SK-N-SH treated with all-trans-retinoic acid at 6 μM for 48 hours (cell line): ENCODE results near the gene PRSS21.

Experiments
- ATAC-seq: fragments of 200-7000 bp; cut with Tn5 transposase; 3 replicates; pipeline ENCODE4 v1.9.1; 2020; ENCODE audit warnings: mild to moderate bottlenecking, moderate library complexity
- ARNTL ChIP-seq: fragments of 450-650 bp; formaldehyde crosslinking; IDR thresholded peaks from 2 replicates; pipeline ENCODE4 v1.5.0; 2020; ENCODE audit warnings: low read depth, mild to moderate bottlenecking, moderate library complexity, borderline replicate concordance
- BACH2 ChIP-seq: fragments of 250-450 bp; sonication (Bioruptor Pico); IDR thresholded peaks from 2 replicates; pipeline ENCODE4 v1.9.0; 2021; ENCODE audit warnings: mild to moderate bottlenecking, borderline replicate concordance
- CREB5 ChIP-seq: fragments of 250-450 bp; sonication (Bioruptor Pico); IDR thresholded peaks from 2 replicates; pipeline ENCODE4 v1.5.1; 2020; ENCODE audit warnings: low read depth, mild to moderate bottlenecking, moderate library complexity
- CSDC2 ChIP-seq: fragments of 250-450 bp; sonication (Bioruptor Pico); IDR thresholded peaks from 2 replicates; pipeline ENCODE4 v1.5.0; 2020; ENCODE audit warnings: mild to moderate bottlenecking, moderate library complexity
- CSRNP3 ChIP-seq: fragments of 250-450 bp; sonication (Bioruptor Pico); IDR thresholded peaks from 2 replicates; pipeline ENCODE4 v1.5.1; 2021; ENCODE audit warnings: mild to moderate bottlenecking, moderate library complexity
- ESRRG ChIP-seq: fragments of 250-450 bp; sonication (Bioruptor Pico); IDR thresholded peaks from 2 replicates; pipeline ENCODE4 v1.6.1; 2021; ENCODE audit warnings: mild to moderate bottlenecking
- GLIS3 ChIP-seq: fragments of 250-450 bp; sonication (Bioruptor Pico); IDR thresholded peaks from 2 replicates; pipeline ENCODE4 v1.5.0; 2020; ENCODE audit warnings: mild to moderate bottlenecking, moderate library complexity
- ISL1 ChIP-seq: fragments of 250-450 bp; sonication (Bioruptor Pico); IDR thresholded peaks from 2 replicates; pipeline ENCODE4 v2.1.2; 2022; ENCODE audit warnings: mild to moderate bottlenecking, moderate library complexity
- OSR1 ChIP-seq: fragments of 250-450 bp; sonication (Bioruptor Pico); IDR thresholded peaks from 2 replicates; pipeline ENCODE4 v1.8.0; 2022; ENCODE audit warnings: moderate library complexity, mild to moderate bottlenecking, inconsistent platforms
- POU6F1 ChIP-seq: fragments of 250-450 bp; sonication (Bioruptor Pico); IDR thresholded peaks from 2 replicates; pipeline ENCODE4 v1.8.0; 2021; ENCODE audit warnings: low read depth, mild to moderate bottlenecking, moderate library complexity, borderline replicate concordance
- PPARA ChIP-seq: fragments of 250-450 bp; sonication (Bioruptor Pico); IDR thresholded peaks from 2 replicates; pipeline ENCODE4 v1.5.0; 2020; ENCODE audit warnings: mild to moderate bottlenecking, borderline replicate concordance
- RARB ChIP-seq: fragments of 250-450 bp; sonication (Bioruptor Pico); IDR thresholded peaks from 2 replicates; pipeline ENCODE4 v1.8.0; 2021; ENCODE audit warnings: mild to moderate bottlenecking, moderate library complexity
- SNAI2 ChIP-seq: fragments of 250-450 bp; sonication (Bioruptor Pico); IDR thresholded peaks from 2 replicates; pipeline ENCODE4 v1.5.0; 2020; ENCODE audit warnings: mild to moderate bottlenecking, moderate library complexity
- TCF4 ChIP-seq: fragments of 250-450 bp; sonication (Bioruptor Pico); IDR thresholded peaks from 2 replicates; pipeline ENCODE4 v1.8.0; 2021; ENCODE audit warnings: mild to moderate bottlenecking, moderate library complexity, borderline replicate concordance
- ZC3H10 ChIP-seq: fragments of 250-450 bp; sonication (Bioruptor Pico); IDR thresholded peaks from 2 replicates; pipeline ENCODE4 v1.5.1; 2021; ENCODE audit warnings: mild to moderate bottlenecking, moderate library complexity
- ZFP3 ChIP-seq: fragments of 250-450 bp; sonication (Bioruptor Pico); IDR thresholded peaks from 2 replicates; pipeline ENCODE4 v1.5.0; 2020; ENCODE audit warnings: mild to moderate bottlenecking, moderate library complexity
- ZNF565 ChIP-seq: fragments of 450-650 bp; formaldehyde crosslinking; conservative IDR thresholded peaks from 2 replicates; pipeline ENCODE4 v1.5.0; 2020; ENCODE audit warnings: low read depth, mild to moderate bottlenecking, moderate library complexity
- ZNF70 ChIP-seq: fragments of 450-650 bp; formaldehyde crosslinking; IDR thresholded peaks from 2 replicates; pipeline ENCODE4 v1.5.0; 2020; ENCODE audit warnings: mild to moderate bottlenecking, moderate library complexity
- ZNF8 ChIP-seq: fragments of 450-650 bp; formaldehyde crosslinking; IDR thresholded peaks from 2 replicates; pipeline ENCODE4 v1.5.0; 2020; ENCODE audit warnings: mild to moderate bottlenecking, moderate library complexity
- TF ChIP-seq, protein P1 (sequence below): fragments of 250-450 bp; sonication (Bioruptor Pico); IDR thresholded peaks from 2 replicates; pipeline ENCODE4 v1.5.0; 2020; ENCODE audit warnings: mild to moderate bottlenecking, moderate library complexity

PRSS21 gene

GRCh38 chr16:2866431-2866830, 49.4 kb downstream of the PRSS21 start:
- ATAC-seq = no peak
- TF ChIP-seq ZNF565 = no peak
- TF ChIP-seq ZC3H10 = no peak

DNA sequence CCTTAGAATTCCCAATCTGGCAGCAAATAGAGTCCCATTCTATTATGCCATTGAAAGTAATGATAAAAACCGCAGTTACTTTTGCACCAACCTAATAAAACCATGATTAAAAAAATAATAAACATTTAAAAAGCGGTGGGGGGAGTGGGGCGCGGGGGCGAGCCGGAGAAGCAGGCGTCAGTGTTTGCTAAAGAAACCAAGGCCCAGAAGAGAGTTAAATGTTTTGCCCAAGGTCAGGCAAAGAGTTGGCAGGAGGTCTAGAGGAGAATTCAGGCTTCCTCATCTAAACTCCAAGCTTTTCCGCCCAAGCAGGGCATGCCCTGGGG, 50.6 kb downstream of the PRSS21 start:
- TF ChIP-seq ARNTL (CRISPR knock-in tag) = no peak
- TF ChIP-seq RARB = no peak
- no peak for TF ChIP-seq CSDC2
- TF ChIP-seq SNAI2 = no peak
- no peak; the same call in 1 of the 2 replicates for TF ChIP-seq ISL1 (CRISPR knock-in tag)
- TF ChIP-seq CSRNP3 (CRISPR knock-in tag) = no peak
- TF ChIP-seq TCF4 (CRISPR knock-in tag) = no peak
- TF ChIP-seq PPARA (CRISPR knock-in tag) = no peak
- no peak for TF ChIP-seq CREB5 (CRISPR knock-in tag)
- TF ChIP-seq POU6F1 = no peak
- TF ChIP-seq, protein P1, sequence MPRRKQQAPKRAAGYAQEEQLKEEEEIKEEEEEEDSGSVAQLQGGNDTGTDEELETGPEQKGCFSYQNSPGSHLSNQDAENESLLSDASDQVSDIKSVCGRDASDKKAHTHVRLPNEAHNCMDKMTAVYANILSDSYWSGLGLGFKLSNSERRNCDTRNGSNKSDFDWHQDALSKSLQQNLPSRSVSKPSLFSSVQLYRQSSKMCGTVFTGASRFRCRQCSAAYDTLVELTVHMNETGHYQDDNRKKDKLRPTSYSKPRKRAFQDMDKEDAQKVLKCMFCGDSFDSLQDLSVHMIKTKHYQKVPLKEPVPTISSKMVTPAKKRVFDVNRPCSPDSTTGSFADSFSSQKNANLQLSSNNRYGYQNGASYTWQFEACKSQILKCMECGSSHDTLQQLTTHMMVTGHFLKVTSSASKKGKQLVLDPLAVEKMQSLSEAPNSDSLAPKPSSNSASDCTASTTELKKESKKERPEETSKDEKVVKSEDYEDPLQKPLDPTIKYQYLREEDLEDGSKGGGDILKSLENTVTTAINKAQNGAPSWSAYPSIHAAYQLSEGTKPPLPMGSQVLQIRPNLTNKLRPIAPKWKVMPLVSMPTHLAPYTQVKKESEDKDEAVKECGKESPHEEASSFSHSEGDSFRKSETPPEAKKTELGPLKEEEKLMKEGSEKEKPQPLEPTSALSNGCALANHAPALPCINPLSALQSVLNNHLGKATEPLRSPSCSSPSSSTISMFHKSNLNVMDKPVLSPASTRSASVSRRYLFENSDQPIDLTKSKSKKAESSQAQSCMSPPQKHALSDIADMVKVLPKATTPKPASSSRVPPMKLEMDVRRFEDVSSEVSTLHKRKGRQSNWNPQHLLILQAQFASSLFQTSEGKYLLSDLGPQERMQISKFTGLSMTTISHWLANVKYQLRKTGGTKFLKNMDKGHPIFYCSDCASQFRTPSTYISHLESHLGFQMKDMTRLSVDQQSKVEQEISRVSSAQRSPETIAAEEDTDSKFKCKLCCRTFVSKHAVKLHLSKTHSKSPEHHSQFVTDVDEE = no peak
- no peak for TF ChIP-seq OSR1 (CRISPR knock-in tag)
- ATAC-seq = no peak

DNA sequence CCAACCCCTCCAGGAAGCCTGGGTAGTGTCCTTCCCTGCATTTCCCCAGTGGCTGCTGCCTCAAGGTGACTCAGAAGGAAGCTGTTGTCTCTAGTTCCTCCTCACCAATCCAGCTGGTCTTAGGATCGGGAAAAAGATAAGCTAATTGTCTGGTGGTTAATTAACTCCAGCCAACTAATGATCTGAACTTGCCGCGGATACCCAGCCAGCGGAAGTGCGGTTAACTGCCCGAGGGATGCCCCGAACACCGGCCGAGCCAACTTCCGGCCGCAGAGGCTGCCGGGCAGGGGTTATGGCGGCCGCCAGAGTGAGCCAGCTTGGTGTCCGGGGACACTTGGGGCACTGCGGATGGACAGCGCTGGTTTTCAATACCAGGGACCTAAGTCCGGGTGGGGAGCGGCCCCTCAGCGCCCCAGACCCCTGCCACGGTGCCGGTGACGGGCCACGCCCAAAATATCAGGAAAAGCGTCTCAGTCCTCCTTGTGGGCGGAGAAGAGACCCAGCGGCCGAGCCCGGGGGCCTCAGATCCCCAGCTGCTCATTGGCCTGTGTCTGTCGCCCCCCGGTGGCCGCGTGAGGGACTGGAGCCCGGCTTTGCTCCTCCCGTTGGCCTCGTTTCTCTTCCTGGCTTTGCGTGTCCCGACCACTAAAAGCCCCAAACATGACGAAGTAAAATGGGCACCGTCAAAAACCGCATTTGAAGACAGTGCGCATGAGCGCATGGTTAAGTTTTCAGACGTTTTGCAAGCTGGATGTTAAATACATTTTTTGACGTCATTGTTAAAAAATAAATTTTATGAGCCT, 51.2 kb downstream of the PRSS21 start:
- peak; percentile 98 for ATAC-seq
- TF ChIP-seq, protein P1 = peak; percentile 60; the same call in 1 of the 2 replicates
- TF ChIP-seq ZC3H10 (0 out of 2 replicates have a peak, but pooled peaks have one; percentile 9), BACH2 (no peak), POU6F1 (no peak), GLIS3 (CRISPR knock-in tag) (no peak), CSDC2 (peak; percentile 67), TCF4 (CRISPR knock-in tag) (peak; percentile 39; the same call in 1 of the 2 replicates), ZFP3 (CRISPR knock-in tag) (peak; percentile 83), ARNTL (CRISPR knock-in tag) (no peak), ZNF565 (no peak), CSRNP3 (CRISPR knock-in tag) (no peak), CREB5 (CRISPR knock-in tag) (0 out of 2 replicates have a peak, but pooled peaks have one; percentile 13), ZNF70 (CRISPR knock-in tag) (no peak), ESRRG (CRISPR knock-in tag) (no peak), PPARA (CRISPR knock-in tag) (no peak), ZNF8 (CRISPR knock-in tag) (no peak), SNAI2 (peak; percentile 85; the same call in 1 of the 2 replicates), ISL1 (CRISPR knock-in tag) (peak; percentile 21), OSR1 (CRISPR knock-in tag) (no peak)
